Adrenal gland (tissue), 12 donors: ENCODE results near the gene GPR25. TPM values are rescaled to one million over a fixed set of nuclear protein-coding genes. Genes with fewer than 3 reads are reported as not detected.

Experiments used
- DNase-seq, 7 donors: peaks; one replicate each; pipeline ENCODE4 v3.0.0-alpha.2; 2019 to 2020
- H3K27ac ChIP-seq, 5 donors: fragments of 200-600 bp; sonication (generic) in 4 of 5; 1 replicate in 3 of 5; 2 replicates in 2 of 5; pipeline versions ENCODE4 v1.5.1 to v1.8.0; 2016 to 2020; ENCODE audit warnings: mild to moderate bottlenecking in 1 of 5
- H3K27me3 ChIP-seq: fragments of 200-600 bp; 2 replicates; pipeline ENCODE4 v1.8.0; 2021
- H3K36me3 ChIP-seq, 2 donors: fragments of 200-600 bp; replicated peaks in 1 of 2; 1 replicate in 1 of 2; 2 replicates in 1 of 2; pipeline versions ENCODE4 v1.5.1 to v1.8.0; 2018 to 2022
- H3K4me1 ChIP-seq, 2 donors: fragments of 200-600 bp; replicated peaks in 1 of 2; 1 replicate in 1 of 2; 2 replicates in 1 of 2; pipeline versions ENCODE4 v1.5.1 to v1.8.0; 2018 to 2021
- H3K4me3 ChIP-seq, 4 donors: fragments of 200-600 bp; sonication (generic) in 3 of 4; one replicate each; pipeline ENCODE4 v1.5.1; 2016 to 2018
- H3K9me3 ChIP-seq, 3 donors: fragments of 200-600 bp; sonication (generic) in 1 of 3; replicated peaks in 1 of 3; 1 replicate in 2 of 3; 2 replicates in 1 of 3; pipeline versions ENCODE4 v1.5.1 to v1.8.0; 2016 to 2021
- CTCF ChIP-seq, 6 experiments: fragments of 450-650 bp in 4 of 6; fragments of 200-600 bp in 2 of 6; sonication (generic) in 1 of 6; IDR thresholded peaks; 1 replicate in 5 of 6; 2 replicates in 1 of 6; pipeline versions ENCODE4 v1.5.1 to v1.8.0; 2016 to 2021; ENCODE audit warnings: antibody characterized with exemption in 6 of 6, mild to moderate bottlenecking in 2 of 6, moderate library complexity in 1 of 6
- POLR2A ChIP-seq, 2 donors: fragments of 450-650 bp; IDR thresholded peaks; one replicate each; pipeline ENCODE4 v1.6.1; 2017; ENCODE audit warnings: antibody characterized with exemption in 2 of 2, mild to moderate bottlenecking in 2 of 2, moderate library complexity in 1 of 2
- WGBS, 4 donors: extraction: QIAGEN DNeasy Blood & Tissue Kit in 2 of 4; methylation state at CpG; one replicate each; pipeline versions ENCODE4 v1.1.5 to v1.1.7; 2013 to 2017; 5-methylcytosine and 5-hydroxymethylcytosine counted together
- intact Hi-C, 2 donors: fragments of 100-400 bp; cut with DNase I; formaldehyde crosslinking; loops; one replicate each; pipeline versions ENCODE4 v1.14.1 to v1.15.0; 2022 to 2023
- polyA plus RNA-seq, 3 donors: library from polyadenylated mRNA; stranded (reverse); fragments of 200-250 nt in 2 of 3; fragments of 350-450 nt in 1 of 3; fragmentation: Illumina TruSeq in 1 of 3; extraction: RNeasy Lipid Tissue Mini Kit (QIAGEN cat#74804) in 1 of 3; gene quantifications; one replicate each; pipeline ENCODE4 v1.2.3, GENCODE V29; 2013 to 2014
- total RNA-seq, 9 donors: library from RNA; depleted of rRNA in 4 of 9; stranded (reverse); fragments of >200 nt in 4 of 9; fragments of 120-200 nt in 1 of 9; fragmentation: NEBNext Ultra II Directional in 1 of 9; extraction: Animal tissue kit (Norgen Biotek cat#: 25700) in 1 of 9; gene quantifications; one replicate each; pipeline versions ENCODE4 v1.1.0 to v1.2.4, GENCODE V29; 2013 to 2023
- donor health status: healthy with polysubstance abuse.
- donor health status: Bipolar disorder and iron deficiency.
- donor health status: DM: yes; HTN: yes; CAD: no.
- donor health status: DM: no; HTN: no; CAD: no.
- donor health status: DM: no; HTN: no; CAD: no.
- donor health status: DM: yes; HTN: yes; CAD: no.

Gene GPR25
- total and polyA plus RNA-seq, 12 donors: 0.18 to 0.69 TPM; not detected in 10

GRCh38 chr1:200877839-200878551 is 5.2 kb downstream of the GPR25 start:
- H3K36me3 ChIP-seq: no peaks in the 10 kb centered on the region
- H3K4me1 ChIP-seq: peaks cover 5 to 9% of the 10 kb centered on the region in 2 donors
- H3K9me3 ChIP-seq: no peaks in the 10 kb centered on the region
- DNase-seq: peak in 2 of 7 donors; percentile 13 to 20
- no peak overlapping the region for H3K27ac ChIP-seq
- WGBS, 4 donors: 58 to 77% (median 70%) methylated on average over 6 of the region's 6 CpGs
- no peak overlapping the region for H3K4me3 ChIP-seq
- TF ChIP-seq CTCF (IDR thresholded peaks at IDR 0.05): no peak
- TF ChIP-seq POLR2A (IDR thresholded peaks at IDR 0.05): no peak
- peaks cover 23% of the 10 kb centered on the region for H3K27me3 ChIP-seq
- intact Hi-C loops: no loop called here

GRCh38 chr1:200880212-200880611 is 7.4 kb downstream of the GPR25 start:
- intact Hi-C loops: no loop called here
- DNase-seq: peak in 2 of 7 donors; percentile 7 to 15
- H3K4me3 ChIP-seq: no peak overlapping the region
- WGBS, 4 donors: 50 to 79% (median 73%) methylated on average over 3 of the region's 3 CpGs
- H3K36me3 ChIP-seq: no peaks in the 10 kb centered on the region
- no peaks in the 10 kb centered on the region for H3K4me1 ChIP-seq
- no peak overlapping the region for H3K27ac ChIP-seq
- no peaks in the 10 kb centered on the region for H3K9me3 ChIP-seq
- H3K27me3 ChIP-seq: peaks cover 8% of the 10 kb centered on the region
- TF ChIP-seq POLR2A (IDR thresholded peaks at IDR 0.05) (no peak), CTCF (IDR thresholded peaks at IDR 0.05) (no peak)

GRCh38 chr1:200883118-200883517 is 10.3 kb downstream of the GPR25 start:
- DNase-seq: peak in 1 of 7 donors; percentile 11
- Histone ChIP-seq H3K4me3 (no peak overlapping the region), H3K27me3 (peaks cover 1% of the 10 kb centered on the region), H3K9me3 (no peaks in the 10 kb centered on the region), H3K27ac (no peak overlapping the region), H3K36me3 (no peaks in the 10 kb centered on the region), H3K4me1 (no peaks in the 10 kb centered on the region)
- TF ChIP-seq POLR2A (IDR thresholded peaks at IDR 0.05): no peak
- no peak for TF ChIP-seq CTCF (IDR thresholded peaks at IDR 0.05)
- intact Hi-C loops: no loop called here
- WGBS, 4 donors: 90 to 96% (median 93%) methylated on average over 3 of the region's 3 CpGs

- H3K36me3 ChIP-seq: no peaks in the 10 kb centered on the region
- intact Hi-C loops: no loop called here
These were observed 13.0 kb downstream of the GPR25 start for GRCh38 chr1:200885623-200886402.

More at GRCh38 chr1:200885623-200886402, 13.0 kb downstream of the GPR25 start:
- no peak for TF ChIP-seq POLR2A (IDR thresholded peaks at IDR 0.05)
- TF ChIP-seq CTCF (IDR thresholded peaks at IDR 0.05): no peak
- no peak for DNase-seq
- no peak overlapping the region for H3K4me3 ChIP-seq
- no peaks in the 10 kb centered on the region for H3K9me3 ChIP-seq
- H3K27ac ChIP-seq: no peak overlapping the region
- H3K27me3 ChIP-seq: peaks cover 6% of the 10 kb centered on the region
- 85 to 93% (median 89%) methylated on average over 6 of the region's 6 CpGs for WGBS, 4 donors
- H3K4me1 ChIP-seq: peaks cover under 1 to 3% of the 10 kb centered on the region in 2 donors
